Raji (cell line): ENCODE measurements around the gene BAZ2A.

ENCODE experiments used
- POLR2A ChIP-seq: IDR thresholded peaks from 2 replicates; pipeline ENCODE4 v1.6.1; 2011; ENCODE audit warnings: low read depth, low read length, control low read depth; ENCODE audit not compliant: insufficient read depth

The BAZ2A gene

GRCh38 chr12:56626701-56627100 lies 3.4 kb downstream of the BAZ2A start:
- TF ChIP-seq POLR2A, result no peak

GRCh38 chr12:56622535-56622934 lies 7.6 kb downstream of the BAZ2A start:
- TF ChIP-seq POLR2A, result no peak

GRCh38 chr12:56616925-56617324 lies 13.2 kb downstream of the BAZ2A start:
- TF ChIP-seq POLR2A, result no peak

- no peak for TF ChIP-seq POLR2A
Measured at GRCh38 chr12:56616244-56616643, 13.9 kb downstream of the BAZ2A start.

GRCh38 chr12:56614627-56615026 lies 15.5 kb downstream of the BAZ2A start:
- no peak for TF ChIP-seq POLR2A

GRCh38 chr12:56604355-56604754 lies 25.8 kb downstream of the BAZ2A start:
- no peak for TF ChIP-seq POLR2A

- TF ChIP-seq POLR2A, result no peak
Measured at GRCh38 chr12:56602239-56602638, 27.9 kb downstream of the BAZ2A start.

- no peak for TF ChIP-seq POLR2A
Measured at GRCh38 chr12:56601503-56601902, 28.6 kb downstream of the BAZ2A start.

- TF ChIP-seq POLR2A, result no peak
Measured at GRCh38 chr12:56600753-56601152, 29.4 kb downstream of the BAZ2A start.

GRCh38 chr12:56599797-56600196 lies 30.3 kb downstream of the BAZ2A start:
- TF ChIP-seq POLR2A, result no peak

- no peak for TF ChIP-seq POLR2A
Measured at GRCh38 chr12:56599041-56599440, 31.1 kb downstream of the BAZ2A start.

- TF ChIP-seq POLR2A, result no peak
Measured at GRCh38 chr12:56596815-56597214, 33.3 kb downstream of the BAZ2A start.

GRCh38 chr12:56593909-56594621 lies 36.1 kb downstream of the BAZ2A start:
- no peak for TF ChIP-seq POLR2A

GRCh38 chr12:56591961-56592360 lies 38.2 kb downstream of the BAZ2A start:
- no peak for TF ChIP-seq POLR2A

- TF ChIP-seq POLR2A, result no peak
Measured at GRCh38 chr12:56591126-56591525, 39.0 kb downstream of the BAZ2A start.

GRCh38 chr12:56590237-56590830 lies 39.8 kb downstream of the BAZ2A start:
- TF ChIP-seq POLR2A, result no peak

- no peak for TF ChIP-seq POLR2A
Measured at GRCh38 chr12:56589783-56590182, 40.3 kb downstream of the BAZ2A start.
